Gastroesophageal sphincter (tissue), 4 donors: ENCODE measurements around the gene NCOR2. TPM values are rescaled to one million over a fixed set of nuclear protein-coding genes. Genes with fewer than 3 reads are reported as not detected.

Source experiments
- ATAC-seq: fragments of 150-250 bp; one replicate; pipeline ENCODE4 v1.9.1; 2016; ENCODE audit warnings: mild to moderate bottlenecking, moderate library complexity
- H3K27ac ChIP-seq, 4 donors: fragments of 200-600 bp; sonication (generic) in 3 of 4; 1 replicate in 3 of 4; 2 replicates in 1 of 4; pipeline ENCODE4 v1.5.1; 2016 to 2019
- H3K27me3 ChIP-seq: fragments of 200-600 bp; sonication (generic); one replicate; pipeline ENCODE4 v1.5.1; 2019
- H3K36me3 ChIP-seq, 2 donors: fragments of 200-600 bp; sonication (generic); one replicate each; pipeline ENCODE4 v1.5.1; 2019; ENCODE audit warnings: control low read depth in 1 of 2
- H3K4me1 ChIP-seq, 3 donors: fragments of 200-600 bp; sonication (generic); 1 replicate in 2 of 3; 2 replicates in 1 of 3; pipeline ENCODE4 v1.5.1; 2016 to 2019; ENCODE audit warnings: control low read depth in 2 of 3
- H3K4me3 ChIP-seq, 2 donors: fragments of 200-600 bp; sonication (generic); one replicate each; pipeline ENCODE4 v1.5.1; 2019; ENCODE audit warnings: mild to moderate bottlenecking in 1 of 2, moderate library complexity in 1 of 2
- H3K9me3 ChIP-seq, 3 donors: fragments of 200-600 bp; sonication (generic); one replicate each; pipeline ENCODE4 v1.5.1; 2017 to 2019; ENCODE audit warnings: control low read depth in 2 of 3
- CTCF ChIP-seq, 4 experiments: fragments of 200-600 bp in 2 of 4; fragments of 450-650 bp in 2 of 4; sonication (generic) in 1 of 4; IDR thresholded peaks; one replicate each; pipeline ENCODE4 v1.5.1; 2017 to 2019; ENCODE audit warnings: antibody characterized with exemption in 4 of 4, mild to moderate bottlenecking in 2 of 4, moderate library complexity in 2 of 4
- EP300 ChIP-seq: sonication (generic); formaldehyde crosslinking; IDR thresholded peaks from one replicate; pipeline ENCODE4 v1.6.1; 2017; ENCODE audit warnings: antibody characterized with exemption, mild to moderate bottlenecking
- POLR2A ChIP-seq, 2 donors: fragments of 450-650 bp; IDR thresholded peaks; one replicate each; pipeline ENCODE4 v1.6.1; 2017; ENCODE audit warnings: antibody characterized with exemption in 2 of 2, mild to moderate bottlenecking in 2 of 2, moderate library complexity in 1 of 2
- POLR2AphosphoS5 ChIP-seq: sonication (generic); formaldehyde crosslinking; IDR thresholded peaks from one replicate; pipeline ENCODE4 v1.6.1; 2017; ENCODE audit warnings: antibody characterized with exemption
- WGBS, 2 donors: methylation state at CpG; one replicate each; pipeline ENCODE4 v1.1.5; 2018; ENCODE audit warnings: low coverage in 1 of 2; 5-methylcytosine and 5-hydroxymethylcytosine counted together
- total RNA-seq, 4 donors: library from RNA; depleted of rRNA; stranded (reverse); fragments of >200 nt; gene quantifications; one replicate each; pipeline ENCODE4 v1.1.0, GENCODE V29; 2016

NCOR2 gene
- total RNA-seq, 4 donors from 2014 or later: 67.2 to 148 (median 105) TPM

- Histone ChIP-seq H3K9me3 (no peaks in the 10 kb centered on the region), H3K36me3 (no peaks in the 10 kb centered on the region), H3K4me1 (peaks cover 0 to 1% (median 0%) of the 10 kb centered on the region in 3 donors), H3K27ac (no peak overlapping the region), H3K4me3 (no peak overlapping the region), H3K27me3 (no peaks in the 10 kb centered on the region)
- TF ChIP-seq POLR2A (IDR thresholded peaks at IDR 0.05) (no peak), CTCF (IDR thresholded peaks at IDR 0.05) (no peak), POLR2AphosphoS5 (no peak), EP300 (no peak)
- 84 to 87% methylated on average over 6 to 10 of the region's 10 CpGs for WGBS, 2 donors
- no peak for ATAC-seq
Measured at GRCh38 chr12:124599074-124599999, 31.9 kb upstream of the NCOR2 start.

DNA sequence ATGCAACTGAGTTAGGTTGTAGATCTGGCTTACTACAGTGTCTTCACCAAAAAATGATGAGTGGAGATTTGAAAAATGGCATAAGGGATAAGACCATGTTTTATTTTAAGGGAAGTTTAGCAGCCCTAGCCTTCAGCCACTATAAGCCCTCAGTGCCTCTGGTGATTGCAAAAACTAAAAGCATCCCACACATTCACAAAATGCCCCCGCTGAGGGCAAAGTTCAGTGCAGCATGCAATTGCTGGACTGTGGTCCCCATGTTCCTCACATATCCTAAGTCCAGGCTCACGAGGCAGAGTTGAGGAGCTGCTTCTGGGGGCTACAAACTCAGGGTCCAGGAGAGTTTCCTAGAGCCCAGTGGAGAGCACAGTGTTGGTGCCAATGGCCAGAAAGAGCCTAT lies 29.6 kb upstream of the NCOR2 start:
- H3K4me3 ChIP-seq: no peak overlapping the region
- H3K27ac ChIP-seq: no peak overlapping the region
- no peaks in the 10 kb centered on the region for H3K36me3 ChIP-seq
- TF ChIP-seq EP300 (no peak), POLR2AphosphoS5 (no peak), CTCF (IDR thresholded peaks at IDR 0.05) (no peak), POLR2A (IDR thresholded peaks at IDR 0.05) (no peak)
- WGBS, 2 donors: 60% methylated on average over 1 of the region's 2 CpGs; no CpG with 5 or more reads in 1 of the 2 donors
- H3K4me1 ChIP-seq: no peaks in the 10 kb centered on the region
- no peak for ATAC-seq
- no peaks in the 10 kb centered on the region for H3K9me3 ChIP-seq
- no peaks in the 10 kb centered on the region for H3K27me3 ChIP-seq

DNA sequence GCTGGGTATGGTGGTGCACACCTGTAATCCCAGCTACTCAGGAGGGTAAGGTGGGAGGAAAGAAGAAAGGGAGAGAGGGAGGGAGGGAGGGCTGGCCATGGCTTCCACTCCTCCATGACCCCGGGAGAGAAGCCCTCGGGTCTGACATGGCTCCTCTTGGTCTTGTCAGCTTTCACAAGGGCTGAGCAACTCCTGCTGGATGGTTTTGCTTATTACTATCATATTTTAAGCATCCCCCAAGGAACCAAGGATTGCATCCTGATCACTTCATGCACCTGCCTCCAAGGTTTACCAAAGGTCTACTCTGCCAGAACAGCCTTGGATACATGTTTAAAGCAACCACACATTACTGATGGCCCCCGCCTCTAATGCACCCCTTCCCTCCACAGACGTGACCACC lies 28.0 kb upstream of the NCOR2 start:
- TF ChIP-seq CTCF (IDR thresholded peaks at IDR 0.05) (no peak), POLR2A (IDR thresholded peaks at IDR 0.05) (no peak), POLR2AphosphoS5 (no peak), EP300 (no peak)
- Histone ChIP-seq H3K9me3 (no peaks in the 10 kb centered on the region), H3K36me3 (no peaks in the 10 kb centered on the region), H3K4me1 (no peaks in the 10 kb centered on the region), H3K27me3 (no peaks in the 10 kb centered on the region), H3K4me3 (no peak overlapping the region), H3K27ac (no peak overlapping the region)
- ATAC-seq: no peak
- 80 to 84% methylated on average over 4 of the region's 4 CpGs for WGBS, 2 donors

GRCh38 chr12:124594851-124595250 lies 27.4 kb upstream of the NCOR2 start:
- no peak for ATAC-seq
- H3K4me3 ChIP-seq: no peak overlapping the region
- TF ChIP-seq EP300 (no peak), POLR2A (IDR thresholded peaks at IDR 0.05) (no peak), POLR2AphosphoS5 (no peak), CTCF (IDR thresholded peaks at IDR 0.05) (no peak)
- no peaks in the 10 kb centered on the region for H3K9me3 ChIP-seq
- 100% methylated on average over 2 of the region's 6 CpGs; no CpG with 5 or more reads in 1 of the 2 donors for WGBS, 2 donors
- no peak overlapping the region for H3K27ac ChIP-seq
- no peaks in the 10 kb centered on the region for H3K27me3 ChIP-seq
- no peaks in the 10 kb centered on the region for H3K4me1 ChIP-seq
- no peaks in the 10 kb centered on the region for H3K36me3 ChIP-seq
